Heart right ventricle (tissue), 16 donors: ENCODE results near the gene TM9SF3. TPM values are rescaled to one million over a fixed set of nuclear protein-coding genes. Genes with fewer than 3 reads are reported as not detected.

Experiments used
- ATAC-seq, 8 donors: fragments of 200-7000 bp; cut with Tn5 transposase; one replicate each; pipeline ENCODE4 v1.9.1; 2020; ENCODE audit warnings: mild to moderate bottlenecking in 8 of 8, moderate library complexity in 8 of 8, moderate number of reproducible peaks in 1 of 8
- DNase-seq, 2 donors: peaks; one replicate each; pipeline ENCODE4 v3.0.0-alpha.2; 2020
- H3K27ac ChIP-seq, 10 donors: fragments of 200-600 bp; sonication (generic) in 2 of 10; one replicate each; pipeline versions ENCODE4 v1.5.0 to v1.8.0; 2020 to 2022; ENCODE audit warnings: mild to moderate bottlenecking in 3 of 10
- H3K27me3 ChIP-seq, 7 donors: fragments of 200-600 bp; one replicate each; pipeline ENCODE4 v1.8.0; 2021 to 2022; ENCODE audit warnings: mild to moderate bottlenecking in 2 of 7
- H3K36me3 ChIP-seq, 9 donors: fragments of 200-600 bp; sonication (generic) in 1 of 9; one replicate each; pipeline versions ENCODE4 v1.5.0 to v1.8.0; 2020 to 2022; ENCODE audit warnings: mild to moderate bottlenecking in 2 of 9
- H3K4me1 ChIP-seq, 9 donors: fragments of 200-600 bp; sonication (generic) in 1 of 9; one replicate each; pipeline versions ENCODE4 v1.5.0 to v1.8.0; 2020 to 2022; ENCODE audit warnings: mild to moderate bottlenecking in 4 of 9
- H3K4me3 ChIP-seq, 10 donors: fragments of 200-600 bp; sonication (generic) in 2 of 10; one replicate each; pipeline versions ENCODE4 v1.5.0 to v1.8.0; 2020 to 2022; ENCODE audit warnings: mild to moderate bottlenecking in 7 of 10, moderate library complexity in 2 of 10
- H3K9me3 ChIP-seq, 11 donors: fragments of 200-600 bp in 10 of 11; sonication (generic) in 2 of 11; one replicate each; pipeline versions ENCODE4 v1.5.0 to v1.8.0; 2013 to 2022; ENCODE audit warnings: mild to moderate bottlenecking in 2 of 11, control low read depth in 1 of 11, moderate library complexity in 1 of 11
- CTCF ChIP-seq, 9 donors: fragments of 200-600 bp; sonication (generic) in 2 of 9; IDR thresholded peaks; one replicate each; pipeline versions ENCODE4 v1.5.0 to v1.8.0; 2021 to 2022; ENCODE audit warnings: antibody characterized with exemption in 9 of 9, mild to moderate bottlenecking in 5 of 9, moderate library complexity in 1 of 9
- WGBS, 2 donors: extraction: QIAGEN DNeasy Blood & Tissue Kit; methylation state at CpG; one replicate each; pipeline ENCODE4 v1.1.7; 2013; ENCODE audit warnings: inconsistent platforms in 1 of 2; 5-methylcytosine and 5-hydroxymethylcytosine counted together
- intact Hi-C, 10 donors: fragments of 100-400 bp; cut with DNase I; formaldehyde crosslinking; loops; one replicate each; pipeline versions ENCODE4 v1.11.1 to v1.14.2; 2022
- polyA plus RNA-seq, 2 donors: library from polyadenylated mRNA; stranded (reverse); fragments of 200-250 nt; gene quantifications; one replicate each; pipeline ENCODE4 v1.2.3, GENCODE V29; 2013
- total RNA-seq, 10 donors: library from RNA; stranded (reverse); fragmentation: NEBNext Ultra II Directional in 3 of 10; extraction: Animal tissue kit (Norgen Biotek cat#: 25700) in 3 of 10; gene quantifications; one replicate each; pipeline versions ENCODE4 v1.2.1 to v1.2.4, GENCODE V29; 2021 to 2023
- donor health status: Arrhythmogenic right ventricular cardiomyopathy.
- donor health status: ischemic (EF 13 %, LVEDD 7.1; RV severe dilation, severe dysfunction).
- donor health status: healthy with polysubstance abuse.
- donor health status: DM: no; HTN: yes; CAD: no.
- donor health status: DM: no; HTN: no; CAD: no.
- donor health status: ischemic (EF 25% LVEDD 6.9; RV normal size, moderate dysfunction).
- donor health status: ischemic (EF 25% LVEDD 5.7; RV mildly dilated, moderate dysfunction).
- donor health status: healthy.
- donor health status: DM: yes; HTN: yes; CAD: no.
- donor health status: Ischemic cardiomyopathy.
- donor health status: ischemic (EF 35%, LVEDD 5.7; RV mildly dilated, moderate dysfunction).
- donor health status: nonischemic (EF 11% LVEDD 7.7; RV severe dilation, severe dysfunction).
- donor health status: DM: yes; HTN: yes; CAD: no.
- donor health status: PGD.
- donor health status: ischemic (EF 29% LVEDD 5.4; RV normal size, mild dysfunction).
- donor health status: nonischemic (EF 23%, LVEDD 6.1; RV moderate dilation, normal function).

Gene TM9SF3
- total and polyA plus RNA-seq, 12 donors: 17.5 to 83.9 (median 60.8) TPM

GRCh38 chr10:96541921-96542320 is 44.9 kb downstream of the TM9SF3 start:
- no peak for DNase-seq
- H3K36me3 ChIP-seq: peaks cover 0 to 95% (median 29%) of the 10 kb centered on the region in 9 donors
- H3K27ac ChIP-seq: no peak overlapping the region
- 96% methylated on average over 2 of the region's 2 CpGs for WGBS, 2 donors
- H3K9me3 ChIP-seq: peaks cover 0 to 6% (median 0%) of the 10 kb centered on the region in 11 donors
- H3K27me3 ChIP-seq: no peaks in the 10 kb centered on the region
- TF ChIP-seq CTCF (IDR thresholded peaks at IDR 0.05): no peak
- no peaks in the 10 kb centered on the region for H3K4me1 ChIP-seq
- H3K4me3 ChIP-seq: no peak overlapping the region
- intact Hi-C loops: no loop called here
- ATAC-seq: no peak

GRCh38 chr10:96540240-96540639 is 46.6 kb downstream of the TM9SF3 start:
- Histone ChIP-seq H3K4me1 (peaks cover 0 to 13% (median 0%) of the 10 kb centered on the region in 9 donors), H3K27me3 (no peaks in the 10 kb centered on the region), H3K9me3 (peaks cover 0 to 6% (median 0%) of the 10 kb centered on the region in 11 donors), H3K4me3 (no peak overlapping the region), H3K36me3 (peaks cover 0 to 80% (median 29%) of the 10 kb centered on the region in 9 donors), H3K27ac (no peak overlapping the region)
- 97% methylated on average over 3 of the region's 3 CpGs for WGBS, 2 donors
- TF ChIP-seq CTCF (IDR thresholded peaks at IDR 0.05): no peak
- intact Hi-C loops: no loop called here
- DNase-seq: no peak
- ATAC-seq: no peak

- Histone ChIP-seq H3K36me3 (peaks cover 0 to 74% (median 26%) of the 10 kb centered on the region in 9 donors), H3K27me3 (no peaks in the 10 kb centered on the region), H3K4me3 (no peak overlapping the region), H3K4me1 (peaks cover 0 to 17% (median 0%) of the 10 kb centered on the region in 9 donors), H3K27ac (no peak overlapping the region), H3K9me3 (peaks cover 0 to 6% (median 0%) of the 10 kb centered on the region in 11 donors)
- DNase-seq: no peak
- intact Hi-C loops: no loop called here
- no peak for TF ChIP-seq CTCF (IDR thresholded peaks at IDR 0.05)
- ATAC-seq: no peak
- WGBS, 2 donors: 97 to 98% methylated on average over 1 of the region's 1 CpG
These were observed 48.1 kb downstream of the TM9SF3 start for GRCh38 chr10:96538683-96539082.

- H3K27ac ChIP-seq: no peak overlapping the region
- peaks cover 0 to 71% (median 10%) of the 10 kb centered on the region in 9 donors for H3K36me3 ChIP-seq
- peaks cover 0 to 6% (median 0%) of the 10 kb centered on the region in 11 donors for H3K9me3 ChIP-seq
- ATAC-seq (no peak), DNase-seq (no peak)
- intact Hi-C loops: no loop called here
- peaks cover 0 to 17% (median 0%) of the 10 kb centered on the region in 9 donors for H3K4me1 ChIP-seq
- H3K4me3 ChIP-seq: no peak overlapping the region
- no peaks in the 10 kb centered on the region for H3K27me3 ChIP-seq
- 91 to 96% methylated on average over 1 of the region's 1 CpG for whole genome bisulfite sequencing, 2 donors
- TF ChIP-seq CTCF (IDR thresholded peaks at IDR 0.05): no peak
These were observed 50.7 kb downstream of the TM9SF3 start for GRCh38 chr10:96536129-96536528.
